Right renal cortex interstitium (tissue), 3 donors: ENCODE results near the gene MFN2. TPM values are rescaled to one million over a fixed set of nuclear protein-coding genes. Genes with fewer than 3 reads are reported as not detected.
"Not testable (repeated sequence)": the region's sequence is repeated elsewhere in the genome, so short reads cannot be mapped to it uniquely, and the experiment has no call there.

Experiments
- DNase-seq, 3 donors: peaks; one replicate each; pipeline ENCODE4 v3.0.0-alpha.2; 2013; ENCODE audit warnings: low read depth in 3 of 3, low spot score in 2 of 3
- polyA plus RNA-seq, 3 donors: library from polyadenylated mRNA; unstranded; fragments of 120-200 nt; gene quantifications; one replicate each; pipeline ENCODE4 v1.2.1, GENCODE V29; 2013; ENCODE audit not compliant: insufficient read length in 3 of 3

MFN2 gene
- polyA plus RNA-seq, 3 donors = 73.1 to 77.8 (median 74.1) TPM

- DNase-seq = no peak
These were observed 35.3 kb downstream of the MFN2 start for GRCh38 chr1:12015499-12015898.

- no peak for DNase-seq
These were observed 35.9 kb downstream of the MFN2 start for GRCh38 chr1:12016182-12016581.

- no peak for DNase-seq
These were observed 39.7 kb downstream of the MFN2 start for GRCh38 chr1:12019858-12020509.

GRCh38 chr1:12021616-12022015 is 41.4 kb downstream of the MFN2 start:
- DNase-seq = no peak

- DNase-seq = no peak
These were observed 41.8 kb downstream of the MFN2 start for GRCh38 chr1:12022036-12022435.

GRCh38 chr1:12026586-12026985 is 46.3 kb downstream of the MFN2 start:
- DNase-seq = no peak

GRCh38 chr1:12028248-12028647 is 48.0 kb downstream of the MFN2 start:
- DNase-seq = no peak

GRCh38 chr1:12028957-12029511 is 48.8 kb downstream of the MFN2 start:
- no peak for DNase-seq

- DNase-seq = no peak
These were observed 49.6 kb downstream of the MFN2 start for GRCh38 chr1:12029720-12030339.

GRCh38 chr1:12031039-12031980 is 51.1 kb downstream of the MFN2 start:
- no peak for DNase-seq

GRCh38 chr1:12032161-12032621 is 51.9 kb downstream of the MFN2 start:
- no peak for DNase-seq

- not testable (repeated sequence) for DNase-seq
These were observed 53.2 kb downstream of the MFN2 start for GRCh38 chr1:12033441-12033840.

GRCh38 chr1:12034381-12034801 is 54.1 kb downstream of the MFN2 start:
- DNase-seq = no peak

- DNase-seq = no peak
These were observed 55.1 kb downstream of the MFN2 start for GRCh38 chr1:12035312-12035711.

- DNase-seq = no peak
These were observed 57.5 kb downstream of the MFN2 start for GRCh38 chr1:12037486-12038355.

- no peak for DNase-seq
These were observed 58.3 kb downstream of the MFN2 start for GRCh38 chr1:12038356-12039163.

GRCh38 chr1:12039164-12039525 is 58.9 kb downstream of the MFN2 start:
- DNase-seq = no peak

- not testable (repeated sequence) for DNase-seq
These were observed 59.7 kb downstream of the MFN2 start for GRCh38 chr1:12039824-12040456.
